Vagina (tissue), 2 donors: ENCODE measurements around the gene CARM1. TPM values are rescaled to one million over a fixed set of nuclear protein-coding genes. Genes with fewer than 3 reads are reported as not detected.

ENCODE experiments used
- DNase-seq, 2 donors: peaks; one replicate each; pipeline ENCODE4 v3.0.0-alpha.2; 2017; ENCODE audit errors: extremely low spot score in 2 of 2
- H3K27ac ChIP-seq: fragments of 200-600 bp; sonication (generic); one replicate; pipeline ENCODE4 v1.5.1; 2019
- H3K27me3 ChIP-seq: fragments of 200-600 bp; sonication (generic); one replicate; pipeline ENCODE4 v1.5.1; 2019
- H3K36me3 ChIP-seq, 2 donors: fragments of 200-600 bp; sonication (generic); one replicate each; pipeline ENCODE4 v1.5.1; 2017 to 2019
- H3K4me1 ChIP-seq: fragments of 200-600 bp; sonication (generic); one replicate; pipeline ENCODE4 v1.5.1; 2019
- H3K4me3 ChIP-seq, 2 donors: fragments of 200-600 bp; sonication (generic); 1 replicate in 1 of 2; 2 replicates in 1 of 2; pipeline ENCODE4 v1.5.1; 2016 to 2019
- H3K9me3 ChIP-seq: fragments of 200-600 bp; sonication (generic); one replicate; pipeline ENCODE4 v1.5.1; 2019
- CTCF ChIP-seq, 3 experiments: fragments of 450-650 bp in 2 of 3; fragments of 200-600 bp in 1 of 3; sonication (generic) in 1 of 3; IDR thresholded peaks; one replicate each; pipeline ENCODE4 v1.5.1; 2017 to 2019; ENCODE audit warnings: antibody characterized with exemption in 3 of 3, mild to moderate bottlenecking in 2 of 3, moderate library complexity in 2 of 3
- POLR2A ChIP-seq, 2 donors: fragments of 450-650 bp; IDR thresholded peaks; one replicate each; pipeline ENCODE4 v1.6.1; 2017; ENCODE audit warnings: antibody characterized with exemption in 2 of 2, mild to moderate bottlenecking in 2 of 2, moderate library complexity in 2 of 2
- POLR2AphosphoS5 ChIP-seq, 2 donors: sonication (generic); formaldehyde crosslinking; IDR thresholded peaks; one replicate each; pipeline ENCODE4 v1.9.0; 2017; ENCODE audit warnings: antibody characterized with exemption in 2 of 2, mild to moderate bottlenecking in 2 of 2, low read depth in 1 of 2; ENCODE audit not compliant: insufficient read depth in 1 of 2
- intact Hi-C: fragments of 100-400 bp; cut with DNase I; formaldehyde crosslinking; loops from one replicate; pipeline ENCODE4 v1.15.1; 2023
- total RNA-seq: library from RNA; depleted of rRNA; stranded (reverse); fragments of >200 nt; gene quantifications from one replicate; pipeline ENCODE4 v1.2.3, GENCODE V29; 2016

CARM1 gene
- total RNA-seq, 1 donor from 2014 or later: 28.2 TPM

GRCh38 chr19:10889880-10890279, 18.5 kb downstream of the CARM1 start:
- DNase-seq: no peak
- H3K27me3 ChIP-seq: no peaks in the 10 kb centered on the region
- TF ChIP-seq POLR2A (IDR thresholded peaks at IDR 0.05): no peak
- no peak for TF ChIP-seq CTCF (IDR thresholded peaks at IDR 0.05)
- no peak for TF ChIP-seq POLR2AphosphoS5 (IDR thresholded peaks at IDR 0.05; ENCODE audit: insufficient read depth in 1 of 2, low read depth in 1 of 2)
- no peaks in the 10 kb centered on the region for H3K9me3 ChIP-seq
- no peak overlapping the region for H3K27ac ChIP-seq
- no peak overlapping the region for H3K4me3 ChIP-seq
- no peaks in the 10 kb centered on the region for H3K36me3 ChIP-seq
- H3K4me1 ChIP-seq: peaks cover 76% of the 10 kb centered on the region
- intact Hi-C loops: no loop called here

GRCh38 chr19:10891405-10892086, 20.2 kb downstream of the CARM1 start:
- no peaks in the 10 kb centered on the region for H3K9me3 ChIP-seq
- intact Hi-C loops: no loop called here
- no peaks in the 10 kb centered on the region for H3K36me3 ChIP-seq
- no peak for TF ChIP-seq CTCF (IDR thresholded peaks at IDR 0.05)
- no peak for TF ChIP-seq POLR2A (IDR thresholded peaks at IDR 0.05)
- peak in 1 of 2 donors; percentile 58 for TF ChIP-seq POLR2AphosphoS5 (IDR thresholded peaks at IDR 0.05; ENCODE audit: insufficient read depth in 1 of 2, low read depth in 1 of 2)
- peak overlapping the region in 1 of 2 donors; percentile 5 for H3K4me3 ChIP-seq
- peaks cover 71% of the 10 kb centered on the region for H3K4me1 ChIP-seq
- no peaks in the 10 kb centered on the region for H3K27me3 ChIP-seq
- H3K27ac ChIP-seq: peak overlapping the region; percentile 74
- DNase-seq: no peak

- intact Hi-C loops: no loop called here
- Histone ChIP-seq H3K27ac (peak overlapping the region; percentile 74), H3K4me1 (peaks cover 71% of the 10 kb centered on the region), H3K9me3 (no peaks in the 10 kb centered on the region), H3K36me3 (no peaks in the 10 kb centered on the region), H3K27me3 (no peaks in the 10 kb centered on the region), H3K4me3 (no peak overlapping the region)
- no peak for DNase-seq
- TF ChIP-seq POLR2AphosphoS5 (IDR thresholded peaks at IDR 0.05; ENCODE audit: insufficient read depth in 1 of 2, low read depth in 1 of 2): no peak
- TF ChIP-seq POLR2A (IDR thresholded peaks at IDR 0.05): no peak
- TF ChIP-seq CTCF (IDR thresholded peaks at IDR 0.05): no peak
These were observed 20.9 kb downstream of the CARM1 start for GRCh38 chr19:10892256-10892655.

GRCh38 chr19:10894911-10895213, 23.5 kb downstream of the CARM1 start:
- intact Hi-C loops: no loop called here
- H3K4me1 ChIP-seq: peaks cover 76% of the 10 kb centered on the region

More at GRCh38 chr19:10894911-10895213, 23.5 kb downstream of the CARM1 start:
- DNase-seq: no peak
- Histone ChIP-seq H3K9me3 (no peaks in the 10 kb centered on the region), H3K27me3 (no peaks in the 10 kb centered on the region), H3K27ac (no peak overlapping the region), H3K4me3 (no peak overlapping the region), H3K36me3 (no peaks in the 10 kb centered on the region)
- TF ChIP-seq CTCF (IDR thresholded peaks at IDR 0.05): no peak
- no peak for TF ChIP-seq POLR2A (IDR thresholded peaks at IDR 0.05)
- no peak for TF ChIP-seq POLR2AphosphoS5 (IDR thresholded peaks at IDR 0.05; ENCODE audit: insufficient read depth in 1 of 2, low read depth in 1 of 2)
